Hepatocyte (in vitro differentiated cells): ENCODE data around the gene UBR1.

Experiments used
- EZH2phosphoT487 ChIP-seq: fragments of 200-600 bp; sonication (generic); IDR thresholded peaks from one replicate; pipeline ENCODE4 v1.6.1; 2018; ENCODE audit warnings: antibody characterized with exemption, mild to moderate bottlenecking, low read depth, moderate library complexity; ENCODE audit not compliant: unreplicated experiment, severe bottlenecking
- TF ChIP-seq, protein P1 (sequence below): fragments of 200-600 bp; sonication (generic); IDR thresholded peaks from 2 replicates; pipeline ENCODE4 v1.5.1; 2016; ENCODE audit warnings: antibody characterized with exemption, mild to moderate bottlenecking; ENCODE audit not compliant: poor library complexity

DNA sequence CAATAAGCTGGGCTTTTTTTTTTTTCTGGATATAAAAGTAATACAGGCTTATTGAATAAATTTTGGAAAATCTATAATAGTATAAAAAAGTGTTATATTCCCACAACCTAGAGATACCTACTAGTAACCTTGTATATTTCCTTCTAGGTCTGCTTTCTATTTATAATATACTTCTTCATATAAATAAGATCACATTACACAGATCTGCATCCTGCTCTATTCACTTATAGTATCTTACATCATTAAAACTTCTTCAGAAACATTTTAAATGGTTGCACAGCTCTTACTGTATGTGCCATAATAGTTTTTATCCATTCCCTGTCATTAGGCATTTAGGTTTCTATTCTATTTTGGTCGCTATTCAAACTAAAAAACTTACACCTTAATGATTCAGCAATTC, 98.3 kb downstream of the UBR1 start:
- TF ChIP-seq, protein P1, sequence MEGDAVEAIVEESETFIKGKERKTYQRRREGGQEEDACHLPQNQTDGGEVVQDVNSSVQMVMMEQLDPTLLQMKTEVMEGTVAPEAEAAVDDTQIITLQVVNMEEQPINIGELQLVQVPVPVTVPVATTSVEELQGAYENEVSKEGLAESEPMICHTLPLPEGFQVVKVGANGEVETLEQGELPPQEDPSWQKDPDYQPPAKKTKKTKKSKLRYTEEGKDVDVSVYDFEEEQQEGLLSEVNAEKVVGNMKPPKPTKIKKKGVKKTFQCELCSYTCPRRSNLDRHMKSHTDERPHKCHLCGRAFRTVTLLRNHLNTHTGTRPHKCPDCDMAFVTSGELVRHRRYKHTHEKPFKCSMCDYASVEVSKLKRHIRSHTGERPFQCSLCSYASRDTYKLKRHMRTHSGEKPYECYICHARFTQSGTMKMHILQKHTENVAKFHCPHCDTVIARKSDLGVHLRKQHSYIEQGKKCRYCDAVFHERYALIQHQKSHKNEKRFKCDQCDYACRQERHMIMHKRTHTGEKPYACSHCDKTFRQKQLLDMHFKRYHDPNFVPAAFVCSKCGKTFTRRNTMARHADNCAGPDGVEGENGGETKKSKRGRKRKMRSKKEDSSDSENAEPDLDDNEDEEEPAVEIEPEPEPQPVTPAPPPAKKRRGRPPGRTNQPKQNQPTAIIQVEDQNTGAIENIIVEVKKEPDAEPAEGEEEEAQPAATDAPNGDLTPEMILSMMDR = no peak
- TF ChIP-seq EZH2phosphoT487 = no peak
